HCT116 (cell line): ENCODE results near the gene KCNK4. TPM values are rescaled to one million over a fixed set of nuclear protein-coding genes. Genes with fewer than 3 reads are reported as not detected.

Source experiments
- ATAC-seq: fragments of 200-7000 bp; cut with Tn5 transposase; 2 replicates; pipeline ENCODE4 v1.9.1; 2020; ENCODE audit warnings: mild to moderate bottlenecking, moderate library complexity
- BruUV-seq: library from RNA; stranded (reverse); fragments of 400-500 nt; replicated peaks from 2 replicates; lab custom pipeline; 2021; lab: Mats Ljungman, UMichigan
- CTCF ChIA-PET: fragments of 300-600 bp; sonication (Branson Sonifier 250); formaldehyde crosslinking; loops from one replicate; lab custom pipeline; 2021; ENCODE audit warnings: antibody characterized with exemption; lab: Charles Lee
- POLR2A ChIA-PET: fragments of 300-600, 350-600 bp; sonication (Branson Sonifier 250); formaldehyde crosslinking; loops from one replicate; lab custom pipeline; 2021; ENCODE audit warnings: antibody characterized with exemption; lab: Charles Lee
- RAD21 ChIA-PET, 2 experiments: fragments of 300-600 bp; sonication (Branson Sonifier 250); formaldehyde crosslinking; loops; one replicate each; lab custom pipeline; 2023; ENCODE audit warnings: low total read pairs in 2 of 2; ENCODE audit not compliant: uncharacterized antibody in 2 of 2, unreplicated experiment in 2 of 2, low non-redundant PET in 1 of 2; lab: Charles Lee
- DNase-seq: peaks from one replicate; pipeline ENCODE4 v3.0.0-alpha.2; 2010; ENCODE audit warnings: low read depth, low spot score
- H2AFZ ChIP-seq: fragments of 200-600 bp; shearing (Covaris generic), sonication (generic); 2 replicates; pipeline ENCODE4 v1.6.1; 2017; ENCODE audit warnings: low read depth, mixed run types, mixed read lengths, antibody characterized with exemption, low read length; ENCODE audit not compliant: poor library complexity, severe bottlenecking
- H3K27ac ChIP-seq: 2 replicates; pipeline ENCODE4 v1.5.1; 2012; ENCODE audit warnings: low read depth, low read length
- H3K27me3 ChIP-seq: fragments of 200-600 bp; sonication (generic); 2 replicates; pipeline ENCODE4 v1.6.1; 2016; ENCODE audit warnings: mixed run types, low read length, mixed read lengths; ENCODE audit not compliant: insufficient read depth
- H3K36me3 ChIP-seq, 2 experiments: fragments of 200-500 bp in 1 of 2; fragments of 200-600 bp in 1 of 2; sonication (Bioruptor generic) in 1 of 2; sonication (generic) in 1 of 2; 2 replicates each; pipeline versions ENCODE4 v1.5.1 to v1.6.1; 2014 to 2016; ENCODE audit warnings: low read length in 2 of 2, inconsistent platforms in 1 of 2, mixed read lengths in 1 of 2, mixed run types in 1 of 2; ENCODE audit not compliant: insufficient read depth in 2 of 2, control insufficient read depth in 1 of 2
- H3K4me1 ChIP-seq, 2 experiments: fragments of 200-600 bp in 1 of 2; sonication (generic) in 1 of 2; 2 replicates each; pipeline versions ENCODE4 v1.5.1 to v1.6.1; 2012 to 2017; ENCODE audit warnings: low read length in 2 of 2, inconsistent platforms in 1 of 2, mild to moderate bottlenecking in 1 of 2, mixed read lengths in 1 of 2, mixed run types in 1 of 2, moderate library complexity in 1 of 2; ENCODE audit not compliant: insufficient read depth in 2 of 2, control insufficient read depth in 1 of 2
- H3K4me2 ChIP-seq: fragments of 200-600 bp; sonication (generic); 2 replicates; pipeline ENCODE4 v1.6.1; 2017; ENCODE audit warnings: mixed run types, low read length, mixed read lengths
- H3K4me3 ChIP-seq, 2 experiments: fragments of 200-600 bp in 1 of 2; sonication (generic) in 1 of 2; replicated peaks in 1 of 2; 2 replicates each; pipeline ENCODE4 v1.5.1; 2011 to 2016; ENCODE audit warnings: low read length in 2 of 2, control low read depth in 1 of 2, low read depth in 1 of 2, mild to moderate bottlenecking in 1 of 2, mixed read lengths in 1 of 2, mixed run types in 1 of 2
- H3K79me2 ChIP-seq: fragments of 200-600 bp; sonication (generic); 2 replicates; pipeline ENCODE4 v1.6.1; 2017; ENCODE audit warnings: mild to moderate bottlenecking, mixed run types, low read length, moderate library complexity, mixed read lengths; ENCODE audit not compliant: insufficient read depth
- H3K9ac ChIP-seq: fragments of 200-600 bp; sonication (generic); 2 replicates; pipeline ENCODE4 v1.6.1; 2016; ENCODE audit warnings: low read length, mixed read lengths
- H3K9me2 ChIP-seq: fragments of 200-600 bp; sonication (generic), shearing (Covaris generic); 2 replicates; pipeline ENCODE4 v1.6.1; 2017; ENCODE audit warnings: mixed run types, mild to moderate bottlenecking, moderate library complexity; ENCODE audit not compliant: insufficient read depth
- H3K9me3 ChIP-seq, 2 experiments: fragments of 200-500 bp in 1 of 2; fragments of 200-600 bp in 1 of 2; sonication (Bioruptor generic) in 1 of 2; sonication (generic) in 1 of 2; 2 replicates each; pipeline ENCODE4 v1.6.1; 2014 to 2017; ENCODE audit warnings: low read length in 2 of 2, mixed read lengths in 2 of 2, inconsistent platforms in 1 of 2, low read depth in 1 of 2, mild to moderate bottlenecking in 1 of 2, mixed run types in 1 of 2, moderate library complexity in 1 of 2; ENCODE audit not compliant: control insufficient read depth in 1 of 2, insufficient read depth in 1 of 2
- H4K20me1 ChIP-seq: fragments of 200-600 bp; sonication (generic), shearing (Covaris generic); 2 replicates; pipeline ENCODE4 v1.6.1; 2017; ENCODE audit warnings: mixed run types, mild to moderate bottlenecking, moderate library complexity; ENCODE audit not compliant: insufficient read depth
- POLR2A ChIP-seq: IDR thresholded peaks from 2 replicates; pipeline ENCODE4 v1.7.0; 2011; ENCODE audit warnings: borderline replicate concordance; ENCODE audit not compliant: insufficient read depth, insufficient read length; ENCODE audit errors: extremely low read depth
- POLR2AphosphoS5 ChIP-seq: IDR thresholded peaks from 2 replicates; pipeline ENCODE4 v1.6.1; 2011; ENCODE audit warnings: mild to moderate bottlenecking, low read depth, low read length, moderate library complexity
- RAD21 ChIP-seq: IDR thresholded peaks from 2 replicates; pipeline ENCODE4 v1.6.1; 2012; ENCODE audit warnings: low read depth, mild to moderate bottlenecking
- SP1 ChIP-seq: IDR thresholded peaks from 2 replicates; pipeline ENCODE4 v1.6.1; 2012; ENCODE audit warnings: low read depth
- ZFX ChIP-seq: fragments of 450-650 bp; IDR thresholded peaks from 2 replicates; pipeline ENCODE4 v1.6.1; 2017
- ZNF274 ChIP-seq: fragments of 200-500 bp; sonication (Bioruptor generic); IDR thresholded peaks from 2 replicates; pipeline ENCODE4 v1.6.1; 2014; ENCODE audit warnings: mild to moderate bottlenecking, low read depth, low read length, inconsistent platforms
- intact Hi-C: fragments of 100-400 bp; cut with micrococcal nuclease; formaldehyde crosslinking; loops from 2 replicates; pipeline ENCODE4 v1.10.0; 2022
- total RNA-seq: library from RNA; stranded (reverse); gene quantifications from one replicate; pipeline ENCODE4 v1.2.1, GENCODE V29; 2021; ENCODE audit not compliant: unreplicated experiment
- TF ChIP-seq, protein P1 (sequence below): IDR thresholded peaks from 2 replicates; pipeline ENCODE4 v1.6.1; 2012
- TF ChIP-seq, protein P2 (sequence below), 3 experiments: fragments of 200-600 bp in 1 of 3; sonication (generic) in 1 of 3; IDR thresholded peaks in 2 of 3; conservative IDR thresholded peaks in 1 of 3; 2 replicates each; pipeline ENCODE4 v1.5.1; 2012 to 2017; ENCODE audit warnings: low read depth in 2 of 3, low read length in 2 of 3, antibody characterized with exemption in 1 of 3, borderline replicate concordance in 1 of 3, control low read depth in 1 of 3, mild to moderate bottlenecking in 1 of 3, mixed read lengths in 1 of 3, mixed run types in 1 of 3, moderate library complexity in 1 of 3; ENCODE audit not compliant: insufficient read depth in 1 of 3
- TF ChIP-seq, protein P3 (sequence below): IDR thresholded peaks from 2 replicates; pipeline ENCODE4 v1.6.1; 2011; ENCODE audit warnings: mild to moderate bottlenecking, low read length, moderate library complexity; ENCODE audit not compliant: insufficient replicate concordance; ENCODE audit errors: extremely low read depth

The KCNK4 gene
- total RNA-seq, 1 experiment from 2014 or later, result not detected

- no peak within 1 kb of the TSS for H2AFZ ChIP-seq
- ChIA-PET RAD21 (interaction anchor here in 1 of 2 experiments (1.3 kb wide), 1 partner anchor 47 kb away, joined by 4 read pairs; no protein-coding TSS in a partner anchor), POLR2A (interaction anchor here (0.9 to 1.9 kb wide), 3 partner anchors 16 to 66 kb away, joined by 3 to 10 read pairs (median 7); partner anchors contain the start of genes PRDX5 and TRMT112), CTCF (interaction anchor here (1.1 to 1.8 kb wide), 7 partner anchors 10 to 105 kb away, joined by 3 to 11 read pairs (median 4); partner anchors contain the start of genes FKBP2, NUDT22 and TRPT1)
- H3K9me2 ChIP-seq, result no peaks in the 10 kb centered on the region
- TF ChIP-seq, protein P1, sequence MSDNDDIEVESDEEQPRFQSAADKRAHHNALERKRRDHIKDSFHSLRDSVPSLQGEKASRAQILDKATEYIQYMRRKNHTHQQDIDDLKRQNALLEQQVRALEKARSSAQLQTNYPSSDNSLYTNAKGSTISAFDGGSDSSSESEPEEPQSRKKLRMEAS, result no peak
- TF ChIP-seq POLR2A (peak; percentile 66), RAD21 (no peak), SP1 (no peak), POLR2AphosphoS5 (peak; percentile 87), ZNF274 (no peak), ZFX (peak; percentile 20; the same call in 1 of the 2 replicates)
- TF ChIP-seq, protein P2, sequence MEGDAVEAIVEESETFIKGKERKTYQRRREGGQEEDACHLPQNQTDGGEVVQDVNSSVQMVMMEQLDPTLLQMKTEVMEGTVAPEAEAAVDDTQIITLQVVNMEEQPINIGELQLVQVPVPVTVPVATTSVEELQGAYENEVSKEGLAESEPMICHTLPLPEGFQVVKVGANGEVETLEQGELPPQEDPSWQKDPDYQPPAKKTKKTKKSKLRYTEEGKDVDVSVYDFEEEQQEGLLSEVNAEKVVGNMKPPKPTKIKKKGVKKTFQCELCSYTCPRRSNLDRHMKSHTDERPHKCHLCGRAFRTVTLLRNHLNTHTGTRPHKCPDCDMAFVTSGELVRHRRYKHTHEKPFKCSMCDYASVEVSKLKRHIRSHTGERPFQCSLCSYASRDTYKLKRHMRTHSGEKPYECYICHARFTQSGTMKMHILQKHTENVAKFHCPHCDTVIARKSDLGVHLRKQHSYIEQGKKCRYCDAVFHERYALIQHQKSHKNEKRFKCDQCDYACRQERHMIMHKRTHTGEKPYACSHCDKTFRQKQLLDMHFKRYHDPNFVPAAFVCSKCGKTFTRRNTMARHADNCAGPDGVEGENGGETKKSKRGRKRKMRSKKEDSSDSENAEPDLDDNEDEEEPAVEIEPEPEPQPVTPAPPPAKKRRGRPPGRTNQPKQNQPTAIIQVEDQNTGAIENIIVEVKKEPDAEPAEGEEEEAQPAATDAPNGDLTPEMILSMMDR (IDR thresholded peaks at IDR 0.05 in 2 of 3, conservative IDR thresholded peaks at IDR 0.05 in 1 of 3; ENCODE audit: borderline replicate concordance in 1 of 3, insufficient read depth in 1 of 3, low read depth in 2 of 3, low read length in 2 of 3), result peak in 2 of 3 experiments; percentile 52 to 66; a peak in 4 of 6 replicates
- TF ChIP-seq, protein P3, sequence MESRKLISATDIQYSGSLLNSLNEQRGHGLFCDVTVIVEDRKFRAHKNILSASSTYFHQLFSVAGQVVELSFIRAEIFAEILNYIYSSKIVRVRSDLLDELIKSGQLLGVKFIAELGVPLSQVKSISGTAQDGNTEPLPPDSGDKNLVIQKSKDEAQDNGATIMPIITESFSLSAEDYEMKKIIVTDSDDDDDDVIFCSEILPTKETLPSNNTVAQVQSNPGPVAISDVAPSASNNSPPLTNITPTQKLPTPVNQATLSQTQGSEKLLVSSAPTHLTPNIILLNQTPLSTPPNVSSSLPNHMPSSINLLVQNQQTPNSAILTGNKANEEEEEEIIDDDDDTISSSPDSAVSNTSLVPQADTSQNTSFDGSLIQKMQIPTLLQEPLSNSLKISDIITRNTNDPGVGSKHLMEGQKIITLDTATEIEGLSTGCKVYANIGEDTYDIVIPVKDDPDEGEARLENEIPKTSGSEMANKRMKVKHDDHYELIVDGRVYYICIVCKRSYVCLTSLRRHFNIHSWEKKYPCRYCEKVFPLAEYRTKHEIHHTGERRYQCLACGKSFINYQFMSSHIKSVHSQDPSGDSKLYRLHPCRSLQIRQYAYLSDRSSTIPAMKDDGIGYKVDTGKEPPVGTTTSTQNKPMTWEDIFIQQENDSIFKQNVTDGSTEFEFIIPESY, result no peak
- peak within 1 kb of the TSS; percentile 95 for H3K4me2 ChIP-seq
- H3K4me3 ChIP-seq, result peak within 1 kb of the TSS; percentile 96 to 98
- intact Hi-C loops, result loop anchor here (2.0 kb wide), 1 partner anchor 54 kb away; the partner anchor contains the start of gene ESRRA
- H3K79me2 ChIP-seq, result peaks cover 37% of the 10 kb centered on the region
- no peaks in the 10 kb centered on the region for H3K27me3 ChIP-seq
- no peak for DNase-seq
- peak; percentile 59 for ATAC-seq
- H3K9ac ChIP-seq, result peak within 1 kb of the TSS; percentile 97
- H3K27ac ChIP-seq, result peak within 1 kb of the TSS; percentile 89
- no peaks in the 10 kb centered on the region for H3K9me3 ChIP-seq
- peaks cover 24 to 61% of the 10 kb centered on the region in 2 experiments for H3K4me1 ChIP-seq
- peaks cover 6 to 20% of the 10 kb centered on the region in 2 experiments; a peak in 3 of 4 replicates for H3K36me3 ChIP-seq
- H4K20me1 ChIP-seq, result no peaks in the 10 kb centered on the region
- no TSS peak for BruUV-seq
These were observed 39.9 kb upstream of the KCNK4 start, which contains the start of gene PLCB3 for GRCh38 chr11:64251016-64251752. TSS of gene PLCB3 (plus strand) at chr11:64251530. CDS start at chr11:64251650, 120 bp downstream.
